Breast epithelium (tissue), 4 donors: ENCODE results near the gene CSRNP2. TPM values are rescaled to one million over a fixed set of nuclear protein-coding genes. Genes with fewer than 3 reads are reported as not detected.
A peak's percentile ranks its signal among the peaks of the same experiment; 100 is the strongest.

Experiments
- DNase-seq, 2 donors: peaks; one replicate each; pipeline ENCODE4 v3.0.0-alpha.2; 2019; ENCODE audit warnings: low spot score in 2 of 2
- H3K27ac ChIP-seq, 2 donors: fragments of 200-600 bp; sonication (generic) in 1 of 2; one replicate each; pipeline ENCODE4 v1.5.1; 2016 to 2019; ENCODE audit warnings: mild to moderate bottlenecking in 1 of 2
- H3K27me3 ChIP-seq, 2 donors: fragments of 200-600 bp; sonication (generic) in 1 of 2; one replicate each; pipeline versions ENCODE4 v1.5.1 to v1.6.0; 2017 to 2019; ENCODE audit warnings: control low read depth in 1 of 2, mild to moderate bottlenecking in 1 of 2
- H3K36me3 ChIP-seq: fragments of 200-600 bp; one replicate; pipeline ENCODE4 v1.5.1; 2019
- H3K4me1 ChIP-seq, 2 donors: fragments of 200-600 bp; sonication (generic); one replicate each; pipeline ENCODE4 v1.5.1; 2016 to 2019; ENCODE audit warnings: control low read depth in 1 of 2
- H3K4me3 ChIP-seq, 3 donors: fragments of 200-600 bp; sonication (generic); 1 replicate in 2 of 3; 2 replicates in 1 of 3; pipeline ENCODE4 v1.5.1; 2016 to 2019; ENCODE audit warnings: mild to moderate bottlenecking in 3 of 3, moderate library complexity in 2 of 3
- H3K9me3 ChIP-seq, 2 donors: fragments of 200-600 bp; sonication (generic) in 1 of 2; one replicate each; pipeline ENCODE4 v1.5.1; 2016 to 2019; ENCODE audit warnings: control low read depth in 1 of 2
- POLR2A ChIP-seq: fragments of 450-650 bp; IDR thresholded peaks from one replicate; pipeline ENCODE4 v1.6.1; 2016; ENCODE audit warnings: antibody characterized with exemption, mild to moderate bottlenecking, moderate library complexity
- POLR2AphosphoS5 ChIP-seq, 3 donors: sonication (generic); formaldehyde crosslinking; IDR thresholded peaks; one replicate each; pipeline ENCODE4 v1.6.1; 2017; ENCODE audit warnings: antibody characterized with exemption in 3 of 3
- intact Hi-C: fragments of 100-400 bp; cut with DNase I; formaldehyde crosslinking; loops from one replicate; pipeline ENCODE4 v1.15.1; 2023; ENCODE audit warnings: low total_unique reads
- total RNA-seq, 3 donors: library from RNA; depleted of rRNA; stranded (reverse); fragments of >200 nt; gene quantifications; one replicate each; pipeline ENCODE4 v1.1.0, GENCODE V29; 2016
- TF ChIP-seq, protein P1 (sequence below), 3 donors: fragments of 450-650 bp; IDR thresholded peaks; one replicate each; pipeline ENCODE4 v1.5.1; 2016 to 2017; ENCODE audit warnings: antibody characterized with exemption in 3 of 3, mild to moderate bottlenecking in 3 of 3, moderate library complexity in 3 of 3

The CSRNP2 gene
- total RNA-seq, 3 donors from 2014 or later: 20.2 to 37.3 (median 35.7) TPM

- Histone ChIP-seq H3K4me3 (no peak overlapping the region), H3K27ac (no peak overlapping the region), H3K36me3 (no peaks in the 10 kb centered on the region), H3K9me3 (no peaks in the 10 kb centered on the region), H3K27me3 (no peaks in the 10 kb centered on the region), H3K4me1 (no peaks in the 10 kb centered on the region)
- TF ChIP-seq, protein P1, sequence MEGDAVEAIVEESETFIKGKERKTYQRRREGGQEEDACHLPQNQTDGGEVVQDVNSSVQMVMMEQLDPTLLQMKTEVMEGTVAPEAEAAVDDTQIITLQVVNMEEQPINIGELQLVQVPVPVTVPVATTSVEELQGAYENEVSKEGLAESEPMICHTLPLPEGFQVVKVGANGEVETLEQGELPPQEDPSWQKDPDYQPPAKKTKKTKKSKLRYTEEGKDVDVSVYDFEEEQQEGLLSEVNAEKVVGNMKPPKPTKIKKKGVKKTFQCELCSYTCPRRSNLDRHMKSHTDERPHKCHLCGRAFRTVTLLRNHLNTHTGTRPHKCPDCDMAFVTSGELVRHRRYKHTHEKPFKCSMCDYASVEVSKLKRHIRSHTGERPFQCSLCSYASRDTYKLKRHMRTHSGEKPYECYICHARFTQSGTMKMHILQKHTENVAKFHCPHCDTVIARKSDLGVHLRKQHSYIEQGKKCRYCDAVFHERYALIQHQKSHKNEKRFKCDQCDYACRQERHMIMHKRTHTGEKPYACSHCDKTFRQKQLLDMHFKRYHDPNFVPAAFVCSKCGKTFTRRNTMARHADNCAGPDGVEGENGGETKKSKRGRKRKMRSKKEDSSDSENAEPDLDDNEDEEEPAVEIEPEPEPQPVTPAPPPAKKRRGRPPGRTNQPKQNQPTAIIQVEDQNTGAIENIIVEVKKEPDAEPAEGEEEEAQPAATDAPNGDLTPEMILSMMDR (IDR thresholded peaks at IDR 0.05): no peak
- TF ChIP-seq POLR2AphosphoS5 (IDR thresholded peaks at IDR 0.05) (no peak), POLR2A (no peak)
- intact Hi-C loops: no loop called here
- no peak for DNase-seq
Measured at GRCh38 chr12:51087818-51088217, 4.4 kb upstream of the CSRNP2 start.

DNA sequence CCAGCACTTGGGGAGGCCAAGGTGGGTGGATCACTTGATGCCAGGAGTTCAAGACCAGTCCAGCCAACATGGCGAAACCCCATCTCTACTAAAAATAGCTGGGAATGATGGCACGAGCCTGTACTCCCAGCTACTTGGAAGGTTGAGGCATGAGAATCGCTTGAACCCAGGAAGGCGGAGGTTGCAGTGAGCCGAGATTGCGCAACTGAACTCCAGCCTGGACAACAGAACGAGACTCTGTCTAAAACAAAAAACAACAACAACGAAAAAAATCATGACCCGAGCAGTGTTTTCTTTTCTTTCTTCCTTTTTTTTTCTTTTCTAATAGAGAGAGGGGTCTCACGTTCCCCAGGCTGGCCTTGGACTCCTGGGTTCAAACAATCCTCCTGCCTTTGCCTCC lies 3.5 kb upstream of the CSRNP2 start:
- H3K27me3 ChIP-seq: no peaks in the 10 kb centered on the region
- H3K9me3 ChIP-seq: no peaks in the 10 kb centered on the region
- TF ChIP-seq POLR2A (no peak), POLR2AphosphoS5 (IDR thresholded peaks at IDR 0.05) (no peak)
- TF ChIP-seq, protein P1 (IDR thresholded peaks at IDR 0.05): no peak
- intact Hi-C loops: no loop called here
- peaks cover 0 to 4% of the 10 kb centered on the region in 2 donors for H3K4me1 ChIP-seq
- no peaks in the 10 kb centered on the region for H3K36me3 ChIP-seq
- no peak for DNase-seq
- no peak overlapping the region for H3K27ac ChIP-seq
- no peak overlapping the region for H3K4me3 ChIP-seq

DNA sequence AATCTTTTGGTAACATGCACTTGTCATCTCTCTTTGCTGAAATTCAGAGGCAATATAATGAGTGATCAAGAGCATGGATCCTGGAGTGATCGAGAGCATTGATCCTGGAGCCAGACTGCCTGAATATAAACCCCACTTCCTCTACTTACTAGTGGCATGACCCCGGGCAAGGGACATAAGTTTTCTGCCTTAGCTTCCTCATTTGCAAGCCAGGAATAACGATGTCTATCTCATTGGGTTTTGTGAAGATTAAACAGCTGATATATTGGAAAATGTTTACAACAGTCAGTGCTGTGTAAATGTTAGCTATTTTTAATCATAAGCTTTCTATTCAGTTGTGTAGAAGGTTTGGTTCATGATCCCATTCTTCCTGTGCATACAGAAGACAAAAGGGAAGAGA lies 2.4 kb upstream of the CSRNP2 start:
- TF ChIP-seq POLR2A: no peak
- TF ChIP-seq POLR2AphosphoS5 (IDR thresholded peaks at IDR 0.05): no peak
- TF ChIP-seq, protein P1 (IDR thresholded peaks at IDR 0.05): no peak
- intact Hi-C loops: no loop called here
- DNase-seq: no peak
- no peaks in the 10 kb centered on the region for H3K27me3 ChIP-seq
- H3K9me3 ChIP-seq: no peaks in the 10 kb centered on the region
- H3K27ac ChIP-seq: peak overlapping the region in 1 of 2 donors; percentile 10
- H3K4me3 ChIP-seq: no peak overlapping the region
- peaks cover 0 to 4% of the 10 kb centered on the region in 2 donors for H3K4me1 ChIP-seq
- H3K36me3 ChIP-seq: no peaks in the 10 kb centered on the region

DNA sequence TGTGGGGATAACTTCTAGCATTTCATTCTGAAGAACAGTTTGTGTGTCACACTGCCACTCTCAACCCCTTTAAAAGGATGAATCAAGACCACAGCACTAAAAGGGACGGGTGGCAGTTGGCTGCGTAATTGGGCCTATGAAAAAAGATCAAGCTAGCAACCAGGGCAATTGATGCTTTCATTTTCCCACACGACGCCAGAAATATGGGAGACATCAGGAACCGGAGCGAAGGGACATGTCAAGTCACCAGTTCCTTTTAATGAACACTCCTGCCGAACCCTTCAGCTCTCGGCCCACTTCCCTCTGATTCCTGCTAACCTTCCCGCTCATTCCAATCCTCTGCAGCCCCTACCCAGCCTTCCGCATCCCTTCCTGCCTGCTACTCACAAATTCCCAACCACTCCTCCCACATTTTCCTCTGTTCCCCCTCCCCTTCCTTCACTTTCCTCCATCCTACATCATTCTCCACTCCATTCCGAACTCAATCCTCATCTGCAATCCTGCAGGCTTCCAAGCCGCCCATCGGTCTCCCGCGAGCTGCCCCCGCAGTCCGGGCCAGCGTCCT lies 753 bp downstream of the CSRNP2 start:
- TF ChIP-seq POLR2A (no peak), POLR2AphosphoS5 (IDR thresholded peaks at IDR 0.05) (no peak)
- TF ChIP-seq, protein P1 (IDR thresholded peaks at IDR 0.05): no peak
- peaks cover 0 to 4% of the 10 kb centered on the region in 2 donors for H3K4me1 ChIP-seq
- peak overlapping the region; percentile 90 to 96 for H3K27ac ChIP-seq
- no peaks in the 10 kb centered on the region for H3K36me3 ChIP-seq
- DNase-seq: no peak
- H3K9me3 ChIP-seq: no peaks in the 10 kb centered on the region
- H3K4me3 ChIP-seq: peak overlapping the region; percentile 91 to 100 (median 99)
- intact Hi-C loops: no loop called here
- no peaks in the 10 kb centered on the region for H3K27me3 ChIP-seq

DNA sequence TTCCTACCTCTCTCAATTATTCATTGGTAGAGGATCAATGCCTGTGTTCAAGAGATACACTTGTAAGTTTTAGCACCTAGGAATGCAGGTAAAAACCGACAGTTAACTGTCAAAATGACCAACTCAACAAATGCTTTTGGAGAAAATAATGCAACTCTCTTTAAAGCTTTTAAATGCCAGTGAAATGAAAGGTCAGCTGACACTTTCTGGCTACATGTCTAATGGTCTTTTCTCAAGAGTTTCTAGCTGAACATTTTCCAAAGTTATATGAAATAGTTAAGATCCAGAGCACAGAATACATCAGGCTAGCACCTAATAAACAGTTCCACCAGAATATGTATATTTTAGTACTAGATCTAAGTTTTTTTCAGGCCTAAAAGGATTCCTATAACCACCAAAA lies 2.0 kb downstream of the CSRNP2 start:
- H3K27me3 ChIP-seq: no peaks in the 10 kb centered on the region
- intact Hi-C loops: no loop called here
- H3K4me1 ChIP-seq: peaks cover 0 to 4% of the 10 kb centered on the region in 2 donors
- no peak for DNase-seq
- no peak overlapping the region for H3K4me3 ChIP-seq
- TF ChIP-seq POLR2AphosphoS5 (IDR thresholded peaks at IDR 0.05) (no peak), POLR2A (no peak)
- TF ChIP-seq, protein P1 (IDR thresholded peaks at IDR 0.05): no peak
- no peaks in the 10 kb centered on the region for H3K36me3 ChIP-seq
- H3K9me3 ChIP-seq: no peaks in the 10 kb centered on the region
- H3K27ac ChIP-seq: no peak overlapping the region
